ENCODE measurements around the gene PTPRU. TPM values are rescaled to one million over a fixed set of nuclear protein-coding genes. Genes with fewer than 3 reads are reported as not detected.
"Not testable (repeated sequence)": the region's sequence is repeated elsewhere in the genome, so short reads cannot be mapped to it uniquely, and the experiment has no call there.

PTPRU gene
- polyA plus RNA-seq, 1 experiment = 7.8 TPM

GRCh38 chr1:29213055-29213454, 23.3 kb upstream of the PTPRU start:
- ChIA-PET POLR2A (interaction anchor here (0.7 kb wide), 1 partner anchor 32 kb away, joined by 5 read pairs; no protein-coding TSS in a partner anchor), CTCF (interaction anchor here (1.4 kb wide), 1 partner anchor 11 kb away, joined by 6 read pairs; no protein-coding TSS in a partner anchor)
- TF ChIP-seq, protein P1, sequence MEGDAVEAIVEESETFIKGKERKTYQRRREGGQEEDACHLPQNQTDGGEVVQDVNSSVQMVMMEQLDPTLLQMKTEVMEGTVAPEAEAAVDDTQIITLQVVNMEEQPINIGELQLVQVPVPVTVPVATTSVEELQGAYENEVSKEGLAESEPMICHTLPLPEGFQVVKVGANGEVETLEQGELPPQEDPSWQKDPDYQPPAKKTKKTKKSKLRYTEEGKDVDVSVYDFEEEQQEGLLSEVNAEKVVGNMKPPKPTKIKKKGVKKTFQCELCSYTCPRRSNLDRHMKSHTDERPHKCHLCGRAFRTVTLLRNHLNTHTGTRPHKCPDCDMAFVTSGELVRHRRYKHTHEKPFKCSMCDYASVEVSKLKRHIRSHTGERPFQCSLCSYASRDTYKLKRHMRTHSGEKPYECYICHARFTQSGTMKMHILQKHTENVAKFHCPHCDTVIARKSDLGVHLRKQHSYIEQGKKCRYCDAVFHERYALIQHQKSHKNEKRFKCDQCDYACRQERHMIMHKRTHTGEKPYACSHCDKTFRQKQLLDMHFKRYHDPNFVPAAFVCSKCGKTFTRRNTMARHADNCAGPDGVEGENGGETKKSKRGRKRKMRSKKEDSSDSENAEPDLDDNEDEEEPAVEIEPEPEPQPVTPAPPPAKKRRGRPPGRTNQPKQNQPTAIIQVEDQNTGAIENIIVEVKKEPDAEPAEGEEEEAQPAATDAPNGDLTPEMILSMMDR (IDR thresholded peaks at IDR 0.05; ENCODE audit: low read depth, low read length) = no peak
- no peak overlapping the region for H3K4me3 ChIP-seq (ENCODE audit: low read depth, low read length)
- H3K27ac ChIP-seq (ENCODE audit: low read depth, low read length) = no peak overlapping the region
- no peak for DNase-seq (ENCODE audit: low read depth, low spot score)
- H3K27me3 ChIP-seq (ENCODE audit: control insufficient read depth, insufficient read depth, low read length) = no peaks in the 10 kb centered on the region
- no peaks in the 10 kb centered on the region for H3K9me3 ChIP-seq (ENCODE audit: control insufficient read depth, insufficient read depth, low read length)

DNA sequence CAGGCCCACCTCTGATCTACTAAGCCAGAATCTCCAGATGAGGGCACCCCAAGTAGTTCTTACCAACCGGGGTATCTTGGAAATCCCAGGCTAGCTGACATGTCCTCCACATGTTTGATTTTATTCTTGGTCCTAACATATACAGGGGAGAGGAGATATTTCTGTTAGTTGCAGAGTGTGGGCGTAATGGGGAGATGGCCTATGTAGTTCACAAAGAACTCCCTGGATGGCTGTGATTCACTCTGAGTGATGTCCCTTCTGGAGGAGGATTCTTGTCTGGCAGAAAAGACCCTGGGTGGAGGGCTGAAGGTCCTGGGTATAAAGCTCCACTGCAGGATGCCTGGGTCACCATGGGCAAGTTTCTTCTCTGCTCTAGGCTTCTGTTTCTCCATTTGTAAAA, 18.7 kb upstream of the PTPRU start:
- ChIA-PET POLR2A (no interaction called here), CTCF (interaction anchor here (1.3 kb wide), 1 partner anchor 15 kb away, joined by 4 read pairs; no protein-coding TSS in a partner anchor)
- no peak for DNase-seq (ENCODE audit: low read depth, low spot score)
- Histone ChIP-seq H3K27ac (ENCODE audit: low read depth, low read length) (no peak overlapping the region), H3K9me3 (ENCODE audit: control insufficient read depth, insufficient read depth, low read length) (no peaks in the 10 kb centered on the region), H3K4me3 (ENCODE audit: low read depth, low read length) (no peak overlapping the region), H3K27me3 (ENCODE audit: control insufficient read depth, insufficient read depth, low read length) (no peaks in the 10 kb centered on the region)
- TF ChIP-seq, protein P1 (IDR thresholded peaks at IDR 0.05; ENCODE audit: low read depth, low read length) = no peak

DNA sequence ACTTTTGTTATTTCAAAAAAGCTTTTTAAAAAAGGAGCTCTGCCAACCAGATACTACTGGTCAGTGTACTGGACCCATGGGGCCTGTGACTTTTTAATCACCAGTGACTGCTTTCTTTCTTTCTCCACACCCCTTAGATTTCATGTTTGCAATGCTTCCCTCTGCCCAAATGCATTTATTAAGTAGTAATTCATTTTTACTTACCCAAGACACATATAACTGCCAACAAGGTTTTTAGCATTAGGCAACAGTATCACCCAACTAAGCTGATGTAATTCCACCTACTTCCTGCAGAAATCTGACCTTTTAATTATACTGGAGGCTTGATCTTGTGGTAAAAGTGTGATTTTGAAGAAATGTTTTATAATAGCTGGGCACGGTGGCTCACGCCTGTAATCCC, 18.1 kb upstream of the PTPRU start:
- POLR2A ChIA-PET = no interaction called here

GRCh38 chr1:29221296-29221695, 15.0 kb upstream of the PTPRU start:
- DNase-seq (ENCODE audit: low read depth, low spot score) = no peak
- ChIA-PET POLR2A (no interaction called here), CTCF (no interaction called here)
- no peaks in the 10 kb centered on the region for H3K27me3 ChIP-seq (ENCODE audit: control insufficient read depth, insufficient read depth, low read length)
- no peak overlapping the region for H3K4me3 ChIP-seq (ENCODE audit: low read depth, low read length)
- H3K9me3 ChIP-seq (ENCODE audit: control insufficient read depth, insufficient read depth, low read length) = no peaks in the 10 kb centered on the region
- no peak overlapping the region for H3K27ac ChIP-seq (ENCODE audit: low read depth, low read length)
- TF ChIP-seq, protein P1 (IDR thresholded peaks at IDR 0.05; ENCODE audit: low read depth, low read length) = no peak

More for the DNA sequence above, 18.1 kb upstream of the PTPRU start:
- Histone ChIP-seq H3K9me3 (ENCODE audit: control insufficient read depth, insufficient read depth, low read length) (no peaks in the 10 kb centered on the region), H3K27me3 (ENCODE audit: control insufficient read depth, insufficient read depth, low read length) (no peaks in the 10 kb centered on the region), H3K4me3 (ENCODE audit: low read depth, low read length) (no peak overlapping the region), H3K27ac (ENCODE audit: low read depth, low read length) (no peak overlapping the region)
- DNase-seq (ENCODE audit: low read depth, low spot score) = no peak
- TF ChIP-seq, protein P1 (IDR thresholded peaks at IDR 0.05; ENCODE audit: low read depth, low read length) = no peak
- CTCF ChIA-PET = interaction anchor here (0.8 to 1.3 kb wide), 2 partner anchors 10 to 16 kb away, joined by 3 to 4 read pairs; no protein-coding TSS in a partner anchor

- H3K27ac ChIP-seq (ENCODE audit: low read depth, low read length); H3K27me3 ChIP-seq (ENCODE audit: control insufficient read depth, insufficient read depth, low read length); POLR2A ChIA-PET; H3K4me3 ChIP-seq (ENCODE audit: low read depth, low read length); H3K9me3 ChIP-seq (ENCODE audit: control insufficient read depth, insufficient read depth, low read length); CTCF ChIA-PET; DNase-seq (ENCODE audit: low read depth, low spot score): not testable (repeated sequence)
Observed at GRCh38 chr1:29222260-29222659, 14.1 kb upstream of the PTPRU start.

DNA sequence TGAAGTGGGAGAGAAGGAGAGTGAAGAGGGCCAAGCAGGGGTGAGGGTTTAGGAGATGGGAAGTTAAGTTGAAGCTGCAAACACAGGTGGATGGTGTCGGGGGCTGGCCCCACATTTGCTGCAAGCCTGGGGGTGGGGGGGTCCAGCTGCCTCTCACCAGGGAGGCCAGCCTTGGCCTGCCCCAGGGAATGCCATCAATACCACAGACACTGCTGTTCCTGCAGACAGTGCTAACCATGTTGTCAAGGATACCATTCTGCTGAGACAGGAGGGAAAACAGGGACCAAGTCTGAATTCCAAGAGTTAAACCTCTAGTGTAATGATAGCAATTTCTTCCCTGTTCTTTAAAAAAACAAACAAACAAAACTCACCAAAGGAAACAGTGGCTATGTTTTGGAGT, 13.6 kb upstream of the PTPRU start:
- CTCF ChIA-PET = no interaction called here
- H3K27ac ChIP-seq (ENCODE audit: low read depth, low read length) = no peak overlapping the region
- TF ChIP-seq, protein P1 (IDR thresholded peaks at IDR 0.05; ENCODE audit: low read depth, low read length) = no peak

More for the DNA sequence above, 13.6 kb upstream of the PTPRU start:
- Histone ChIP-seq H3K4me3 (ENCODE audit: low read depth, low read length) (no peak overlapping the region), H3K9me3 (ENCODE audit: control insufficient read depth, insufficient read depth, low read length) (no peaks in the 10 kb centered on the region), H3K27me3 (ENCODE audit: control insufficient read depth, insufficient read depth, low read length) (no peaks in the 10 kb centered on the region)
- no peak for DNase-seq (ENCODE audit: low read depth, low spot score)
- POLR2A ChIA-PET = no interaction called here
